T-cell (primary cell): ENCODE measurements around the gene CEP192. TPM values are rescaled to one million over a fixed set of nuclear protein-coding genes. Genes with fewer than 3 reads are reported as not detected.

Experiments
- ATAC-seq, 4 experiments: fragments of 200-7000 bp in 3 of 4; fragments of 150-1000 bp in 1 of 4; cut with Tn5 transposase; replicated peaks in 1 of 4; 1 replicate in 3 of 4; 2 replicates in 1 of 4; pipeline ENCODE4 v1.10.0; 2021; ENCODE audit warnings: moderate library complexity in 3 of 4, mild to moderate bottlenecking in 2 of 4, moderate number of reproducible peaks in 1 of 4
- CTCF ChIA-PET, 2 donors: fragments of 300-600 bp; sonication (Branson Sonifier 250); formaldehyde crosslinking; loops; one replicate each; lab custom pipeline; 2022; ENCODE audit warnings: antibody characterized with exemption in 2 of 2; lab: Charles Lee
- POLR2A ChIA-PET, 2 donors: fragments of 300-600 bp; sonication (Branson Sonifier 250); formaldehyde crosslinking; loops; one replicate each; lab custom pipeline; 2022; ENCODE audit warnings: antibody characterized with exemption in 2 of 2; lab: Charles Lee
- DNase-seq, 35 experiments: peaks; one replicate each; pipeline versions ENCODE4 v3.0.0 to v3.0.0-alpha.2; 2013 to 2023
- H3K27ac ChIP-seq: one replicate; pipeline ENCODE4 v1.5.1; 2013; ENCODE audit warnings: low read length
- H3K27me3 ChIP-seq, 2 experiments: replicated peaks in 1 of 2; 1 replicate in 1 of 2; 2 replicates in 1 of 2; pipeline versions ENCODE4 v1.6.1 to v1.7.0; 2013; ENCODE audit warnings: low read length in 1 of 2, mixed read lengths in 1 of 2; ENCODE audit not compliant: control insufficient read depth in 2 of 2, insufficient read depth in 2 of 2; ENCODE audit errors: extremely low read depth in 1 of 2
- H3K36me3 ChIP-seq, 2 donors: 1 replicate in 1 of 2; 2 replicates in 1 of 2; pipeline versions ENCODE4 v1.6.1 to v1.7.0; 2013; ENCODE audit warnings: low read length in 1 of 2; ENCODE audit not compliant: control insufficient read depth in 2 of 2, insufficient read depth in 1 of 2; ENCODE audit errors: extremely low read depth in 1 of 2
- H3K4me1 ChIP-seq, 2 experiments: 1 replicate in 1 of 2; 2 replicates in 1 of 2; pipeline versions ENCODE4 v1.6.1 to v1.7.0; 2013; ENCODE audit warnings: low read length in 2 of 2, mixed read lengths in 1 of 2; ENCODE audit not compliant: insufficient read depth in 2 of 2, control insufficient read depth in 1 of 2; ENCODE audit errors: extremely low read depth in 1 of 2
- H3K4me3 ChIP-seq, 2 donors: 1 replicate in 1 of 2; 2 replicates in 1 of 2; pipeline versions ENCODE4 v1.5.1 to v1.7.0; 2013; ENCODE audit warnings: mild to moderate bottlenecking in 2 of 2, low read length in 1 of 2, moderate library complexity in 1 of 2; ENCODE audit not compliant: control insufficient read depth in 1 of 2; ENCODE audit errors: extremely low read depth in 1 of 2
- H3K9me3 ChIP-seq: 2 replicates; pipeline ENCODE4 v1.7.0; 2013
- H3K27ac Mint-ChIP-seq, 2 donors: one replicate each; pipeline ENCODE4 v1.8.0; 2020 to 2021; ENCODE audit warnings: mild to moderate bottlenecking in 2 of 2, mixed read lengths in 2 of 2
- H3K27me3 Mint-ChIP-seq, 2 donors: one replicate each; pipeline ENCODE4 v1.8.0; 2021 to 2022; ENCODE audit warnings: mixed read lengths in 2 of 2
- H3K36me3 Mint-ChIP-seq: one replicate; pipeline ENCODE4 v1.8.0; 2021; ENCODE audit warnings: mixed read lengths
- H3K4me1 Mint-ChIP-seq, 3 donors: one replicate each; pipeline ENCODE4 v1.8.0; 2020 to 2022; ENCODE audit warnings: mixed read lengths in 3 of 3, mild to moderate bottlenecking in 1 of 3
- H3K4me3 Mint-ChIP-seq, 3 donors: one replicate each; pipeline ENCODE4 v1.8.0; 2020 to 2022; ENCODE audit warnings: mild to moderate bottlenecking in 3 of 3, mixed read lengths in 3 of 3, moderate library complexity in 3 of 3
- H3K9me3 Mint-ChIP-seq, 3 donors: one replicate each; pipeline ENCODE4 v1.8.0; 2020 to 2022; ENCODE audit warnings: mixed read lengths in 3 of 3
- WGBS: methylation state at CpG from one replicate; pipeline ENCODE4 v1.1.5; 2013; ENCODE audit warnings: missing lambda C conversion rate; ENCODE audit not compliant: insufficient coverage; 5-methylcytosine and 5-hydroxymethylcytosine counted together
- total RNA-seq, 35 experiments: library from RNA in 6 of 35; stranded (reverse) in 6 of 35; fragments of 120-200 nt in 1 of 35; gene quantifications; one replicate each; pipeline versions ENCODE4 v1.2.1 to v1.2.4 and lab custom pipeline; 2013 to 2026

The CEP192 gene
- total RNA-seq, 5 donors from 2014 or later (not counting 1 experiment from before 2014, with no cell fraction given): 28.9 to 37.2 (median 32.9) TPM

- POLR2A ChIA-PET: no interaction called here
- no peak overlapping the region for H3K4me3 Mint-ChIP-seq
- H3K27me3 Mint-ChIP-seq: no peaks in the 10 kb centered on the region
- CTCF ChIA-PET: no interaction called here
- H3K9me3 Mint-ChIP-seq: no peaks in the 10 kb centered on the region
- peaks cover 0 to 2% (median 0%) of the 10 kb centered on the region in 3 donors for H3K4me1 Mint-ChIP-seq
- H3K27ac ChIP-seq: no peak overlapping the region
- no peaks in the 10 kb centered on the region for H3K9me3 ChIP-seq
- peaks cover 67% of the 10 kb centered on the region for H3K36me3 Mint-ChIP-seq
- DNase-seq (no peak), ATAC-seq (no peak)
- H3K27me3 ChIP-seq: no peaks in the 10 kb centered on the region
- peaks cover 0 to 53% of the 10 kb centered on the region in 2 donors for H3K36me3 ChIP-seq
- no peaks in the 10 kb centered on the region for H3K4me1 ChIP-seq
- H3K27ac Mint-ChIP-seq: no peak overlapping the region
- 100% methylated on average over 3 of the region's 3 CpGs for WGBS
- H3K4me3 ChIP-seq: no peak overlapping the region
These were observed 119.4 kb downstream of the CEP192 start for GRCh38 chr18:13110559-13110958.

DNA sequence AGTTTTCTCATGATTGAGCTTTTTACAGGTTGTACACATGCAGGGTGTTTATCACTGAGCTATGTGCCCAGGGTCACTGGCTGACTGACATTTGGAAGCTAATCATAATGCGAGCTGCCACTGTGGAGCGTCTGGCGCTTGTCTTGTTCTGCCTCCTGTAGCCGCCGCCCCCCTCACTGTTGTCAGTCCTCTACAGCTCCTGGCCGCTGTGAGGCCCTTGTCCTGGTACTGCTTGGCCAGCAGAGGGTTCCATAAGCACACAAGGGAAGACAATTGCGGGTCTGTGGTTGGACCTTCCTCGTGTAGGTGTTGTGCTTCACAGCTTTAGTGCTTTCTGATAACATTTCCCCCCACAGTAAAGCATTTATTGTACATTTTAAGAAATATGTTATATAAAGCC lies 121.8 kb downstream of the CEP192 start:
- H3K36me3 ChIP-seq: peaks cover 0 to 47% of the 10 kb centered on the region in 2 donors
- no peaks in the 10 kb centered on the region for H3K27me3 ChIP-seq
- no peaks in the 10 kb centered on the region for H3K4me1 ChIP-seq
- Mint-ChIP-seq H3K36me3 (peaks cover 54% of the 10 kb centered on the region), H3K27ac (no peak overlapping the region), H3K4me1 (no peaks in the 10 kb centered on the region), H3K9me3 (no peaks in the 10 kb centered on the region), H3K27me3 (no peaks in the 10 kb centered on the region), H3K4me3 (no peak overlapping the region)
- no peak overlapping the region for H3K27ac ChIP-seq
- ChIA-PET POLR2A (no interaction called here), CTCF (interaction anchor here (0.6 to 0.8 kb wide), 2 partner anchors 46 to 87 kb away, joined by 3 to 4 read pairs; no protein-coding TSS in a partner anchor)
- H3K4me3 ChIP-seq: no peak overlapping the region
- ATAC-seq: no peak
- peak in 2 of 35 experiments; percentile 15 to 18 for DNase-seq
- WGBS: 95% methylated on average over 6 of the region's 8 CpGs
- H3K9me3 ChIP-seq: no peaks in the 10 kb centered on the region

GRCh38 chr18:13120255-13120654 lies 129.1 kb downstream of the CEP192 start:
- no peak overlapping the region for H3K4me3 ChIP-seq
- no peaks in the 10 kb centered on the region for H3K27me3 ChIP-seq
- no peak overlapping the region for H3K27ac Mint-ChIP-seq
- ATAC-seq (no peak), DNase-seq (no peak)
- no peak overlapping the region for H3K4me3 Mint-ChIP-seq
- WGBS: 100% methylated on average over 1 of the region's 3 CpGs
- POLR2A ChIA-PET: no interaction called here
- no peaks in the 10 kb centered on the region for H3K9me3 Mint-ChIP-seq
- H3K27me3 Mint-ChIP-seq: no peaks in the 10 kb centered on the region
- H3K27ac ChIP-seq: no peak overlapping the region
- no peaks in the 10 kb centered on the region for H3K4me1 ChIP-seq
- H3K36me3 Mint-ChIP-seq: peaks cover 26% of the 10 kb centered on the region
- peaks cover 0 to 34% of the 10 kb centered on the region in 2 donors for H3K36me3 ChIP-seq
- H3K4me1 Mint-ChIP-seq: no peaks in the 10 kb centered on the region
- CTCF ChIA-PET: no interaction called here
- H3K9me3 ChIP-seq: no peaks in the 10 kb centered on the region

- POLR2A ChIA-PET: no interaction called here
- 100% methylated on average over 3 of the region's 4 CpGs for WGBS
These were observed 129.8 kb downstream of the CEP192 start for GRCh38 chr18:13120983-13121441.

DNA sequence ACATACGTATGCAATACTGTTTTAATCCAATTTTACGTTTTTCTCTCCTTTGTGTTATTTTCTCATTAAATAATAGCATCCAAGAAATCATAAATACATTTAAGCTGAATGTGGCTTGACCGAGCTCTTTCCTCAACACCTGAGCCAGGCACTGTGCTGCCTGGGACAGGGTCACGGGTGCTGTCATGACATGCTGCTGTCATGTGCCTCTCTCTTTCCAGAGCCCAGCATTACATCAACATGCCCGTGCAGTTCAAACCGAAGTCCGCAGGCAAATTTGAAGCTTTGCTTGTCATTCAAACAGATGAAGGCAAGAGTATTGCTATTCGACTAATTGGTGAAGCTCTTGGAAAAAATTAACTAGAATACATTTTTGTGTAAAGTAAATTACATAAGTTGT lies 133.2 kb downstream of the CEP192 start:
- no peaks in the 10 kb centered on the region for H3K27me3 Mint-ChIP-seq

More at GRCh38 chr18:13120983-13121441, 129.8 kb downstream of the CEP192 start:
- ATAC-seq: no peak
- H3K4me3 ChIP-seq: no peak overlapping the region
- H3K36me3 ChIP-seq: peaks cover 0 to 29% of the 10 kb centered on the region in 2 donors
- Mint-ChIP-seq H3K27me3 (no peaks in the 10 kb centered on the region), H3K4me3 (no peak overlapping the region), H3K4me1 (no peaks in the 10 kb centered on the region), H3K27ac (no peak overlapping the region), H3K36me3 (peaks cover 19% of the 10 kb centered on the region), H3K9me3 (no peaks in the 10 kb centered on the region)
- no peak for DNase-seq
- no peaks in the 10 kb centered on the region for H3K4me1 ChIP-seq
- CTCF ChIA-PET: no interaction called here
- no peak overlapping the region for H3K27ac ChIP-seq
- no peaks in the 10 kb centered on the region for H3K9me3 ChIP-seq
- H3K27me3 ChIP-seq: no peaks in the 10 kb centered on the region

GRCh38 chr18:13125191-13125590 lies 134.0 kb downstream of the CEP192 start:
- Histone ChIP-seq H3K4me1 (no peaks in the 10 kb centered on the region), H3K27me3 (no peaks in the 10 kb centered on the region), H3K36me3 (peaks cover 0 to 22% of the 10 kb centered on the region in 2 donors), H3K4me3 (no peak overlapping the region), H3K27ac (no peak overlapping the region), H3K9me3 (no peaks in the 10 kb centered on the region)
- H3K4me1 Mint-ChIP-seq: peaks cover 5 to 10% (median 10%) of the 10 kb centered on the region in 3 donors
- no peaks in the 10 kb centered on the region for H3K27me3 Mint-ChIP-seq
- ChIA-PET CTCF (interaction anchor here (0.5 to 1.6 kb wide), 3 partner anchors 33 to 238 kb away, joined by 3 to 5 read pairs (median 4); no protein-coding TSS in a partner anchor), POLR2A (no interaction called here)
- DNase-seq: no peak
- no peak for ATAC-seq
- no CpG with 5 or more reads among the region's 5 CpGs for WGBS
- no peaks in the 10 kb centered on the region for H3K9me3 Mint-ChIP-seq
- peak overlapping the region; percentile 50 to 62 for H3K27ac Mint-ChIP-seq
- no peak overlapping the region for H3K4me3 Mint-ChIP-seq
- peaks cover 12% of the 10 kb centered on the region for H3K36me3 Mint-ChIP-seq

More for the DNA sequence above, 133.2 kb downstream of the CEP192 start:
- Mint-ChIP-seq H3K9me3 (no peaks in the 10 kb centered on the region), H3K27ac (peak overlapping the region in 1 of 2 donors; percentile 55), H3K36me3 (peaks cover 12% of the 10 kb centered on the region), H3K4me1 (peaks cover 0 to 2% (median 2%) of the 10 kb centered on the region in 3 donors), H3K4me3 (no peak overlapping the region)
- H3K4me3 ChIP-seq: no peak overlapping the region
- whole genome bisulfite sequencing: 100% methylated on average over 3 of the region's 8 CpGs
- H3K27ac ChIP-seq: no peak overlapping the region
- ChIA-PET CTCF (interaction anchor here in 1 of 2 donors (0.5 to 1.6 kb wide), 2 partner anchors 34 to 637 kb away, joined by 3 to 5 read pairs; no protein-coding TSS in a partner anchor), POLR2A (no interaction called here)
- H3K27me3 ChIP-seq: no peaks in the 10 kb centered on the region
- peaks cover 0 to 22% of the 10 kb centered on the region in 2 donors for H3K36me3 ChIP-seq
- DNase-seq: no peak
- H3K9me3 ChIP-seq: no peaks in the 10 kb centered on the region
- no peak for ATAC-seq
- no peaks in the 10 kb centered on the region for H3K4me1 ChIP-seq
